ENCODE data around the gene LPIN2. TPM values are rescaled to one million over a fixed set of nuclear protein-coding genes. Genes with fewer than 3 reads are reported as not detected.

LPIN2 gene
- total RNA-seq, 1 donor from 2014 or later = 11.6 TPM

DNA sequence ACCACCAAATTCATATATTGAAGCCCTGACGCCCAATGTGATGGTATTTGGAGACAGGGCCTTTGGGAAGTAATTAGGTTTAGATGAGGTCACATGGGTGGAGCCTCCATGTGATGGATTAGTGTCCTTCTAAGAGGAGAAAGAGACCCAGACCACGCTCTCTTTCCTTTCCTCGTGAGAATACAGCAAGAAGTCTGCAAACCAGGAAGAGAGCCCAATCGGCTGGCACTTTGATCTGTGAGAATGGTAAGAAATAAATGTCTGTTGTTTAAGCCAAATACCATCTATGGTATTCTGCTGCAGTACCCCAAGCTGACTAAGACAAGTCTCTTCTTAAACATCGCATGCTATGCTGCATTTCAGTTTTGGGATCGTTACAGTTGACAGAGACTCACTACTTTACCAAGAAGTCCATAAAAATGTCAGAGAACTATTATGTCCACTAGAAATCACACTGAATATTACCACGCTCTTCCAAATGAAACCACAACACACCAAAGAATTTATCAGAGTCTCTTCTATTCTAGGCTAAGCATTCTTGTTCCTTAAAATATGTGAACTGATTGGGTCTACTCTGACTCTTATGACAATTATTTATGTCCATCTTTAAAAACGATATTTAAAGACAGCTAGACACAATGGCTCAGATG is 48.5 kb downstream of the LPIN2 start:
- TF ChIP-seq, protein P1, sequence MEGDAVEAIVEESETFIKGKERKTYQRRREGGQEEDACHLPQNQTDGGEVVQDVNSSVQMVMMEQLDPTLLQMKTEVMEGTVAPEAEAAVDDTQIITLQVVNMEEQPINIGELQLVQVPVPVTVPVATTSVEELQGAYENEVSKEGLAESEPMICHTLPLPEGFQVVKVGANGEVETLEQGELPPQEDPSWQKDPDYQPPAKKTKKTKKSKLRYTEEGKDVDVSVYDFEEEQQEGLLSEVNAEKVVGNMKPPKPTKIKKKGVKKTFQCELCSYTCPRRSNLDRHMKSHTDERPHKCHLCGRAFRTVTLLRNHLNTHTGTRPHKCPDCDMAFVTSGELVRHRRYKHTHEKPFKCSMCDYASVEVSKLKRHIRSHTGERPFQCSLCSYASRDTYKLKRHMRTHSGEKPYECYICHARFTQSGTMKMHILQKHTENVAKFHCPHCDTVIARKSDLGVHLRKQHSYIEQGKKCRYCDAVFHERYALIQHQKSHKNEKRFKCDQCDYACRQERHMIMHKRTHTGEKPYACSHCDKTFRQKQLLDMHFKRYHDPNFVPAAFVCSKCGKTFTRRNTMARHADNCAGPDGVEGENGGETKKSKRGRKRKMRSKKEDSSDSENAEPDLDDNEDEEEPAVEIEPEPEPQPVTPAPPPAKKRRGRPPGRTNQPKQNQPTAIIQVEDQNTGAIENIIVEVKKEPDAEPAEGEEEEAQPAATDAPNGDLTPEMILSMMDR (IDR thresholded peaks at IDR 0.05) = no peak
- no peak for DNase-seq (ENCODE audit: low spot score in 2 of 2)
- peaks cover 17 to 33% of the 10 kb centered on the region in 2 donors for H3K4me1 ChIP-seq
- H3K36me3 ChIP-seq = no peaks in the 10 kb centered on the region
- intact Hi-C loops (cut with DNase I) = loop anchor here (5.0 kb wide), 2 partner anchors 33 to 48 kb away; partner anchors contain the start of gene LPIN2
- H3K27me3 ChIP-seq = no peaks in the 10 kb centered on the region
- no peak overlapping the region for H3K27ac ChIP-seq
- H3K4me3 ChIP-seq = no peak overlapping the region
- H3K9me3 ChIP-seq = no peaks in the 10 kb centered on the region

Other genes starting within 250 kb of the LPIN2 start
- 22.4 TPM for gene EMILIN2, start 166.1 kb downstream of the LPIN2 start, total RNA-seq
- gene MYOM1, start 206.8 kb upstream of the LPIN2 start, total RNA-seq = 7.8 TPM
- gene MYL12A, start 234.7 kb upstream of the LPIN2 start, total RNA-seq = 421 TPM
- gene MYL12B, start 249.0 kb upstream of the LPIN2 start, total RNA-seq = 198 TPM